PC-3 (cell line): ENCODE measurements around the gene DZANK1. TPM values are rescaled to one million over a fixed set of nuclear protein-coding genes. Genes with fewer than 3 reads are reported as not detected.

Experiments
- ATAC-seq: fragments of 200-7000 bp; cut with Tn5 transposase; 2 replicates; pipeline ENCODE4 v1.9.1; 2020; ENCODE audit warnings: mild to moderate bottlenecking, moderate library complexity
- BruUV-seq: library from RNA; stranded (reverse); fragments of 400-500 nt; replicated peaks from 2 replicates; lab custom pipeline; 2021; lab: Mats Ljungman, UMichigan
- CTCF ChIA-PET: fragments of 300-600 bp; sonication (Branson Sonifier 250); formaldehyde crosslinking; loops from one replicate; lab custom pipeline; 2022; ENCODE audit warnings: antibody characterized with exemption; lab: Charles Lee
- POLR2A ChIA-PET: fragments of 300-600 bp; sonication (Branson Sonifier 250); formaldehyde crosslinking; loops from one replicate; lab custom pipeline; 2022; ENCODE audit warnings: antibody characterized with exemption; ENCODE audit not compliant: unreplicated experiment; lab: Charles Lee
- DNase-seq: peaks from one replicate; pipeline ENCODE4 v3.0.0-alpha.2; 2015
- H2AFZ ChIP-seq: fragments of 300-600 bp; sonication (generic); 2 replicates; pipeline ENCODE4 v1.6.0; 2016; ENCODE audit warnings: antibody characterized with exemption, low read length
- H3F3A ChIP-seq: fragments of 300-600 bp; sonication (generic); one replicate; pipeline ENCODE4 v1.6.0; 2017; ENCODE audit warnings: antibody characterized with exemption, low read length, control low read depth, mild to moderate bottlenecking; ENCODE audit not compliant: unreplicated experiment
- H3K27ac ChIP-seq: fragments of 300-600 bp; sonication (generic); 2 replicates; pipeline ENCODE4 v1.5.1; 2016; ENCODE audit warnings: mild to moderate bottlenecking, low read length
- H3K27me3 ChIP-seq: fragments of 300-600 bp; sonication (generic); 2 replicates; pipeline ENCODE4 v1.6.1; 2016; ENCODE audit warnings: low read length, mixed read lengths
- H3K36me3 ChIP-seq: fragments of 300-600 bp; sonication (generic); 2 replicates; pipeline ENCODE4 v1.6.1; 2016; ENCODE audit warnings: low read depth, mixed run types, low read length, mixed read lengths
- H3K4me1 ChIP-seq: fragments of 300-600 bp; sonication (generic); 2 replicates; pipeline ENCODE4 v1.5.1; 2016; ENCODE audit warnings: low read length; ENCODE audit not compliant: insufficient read depth
- H3K4me2 ChIP-seq: fragments of 300-600 bp; sonication (generic); 2 replicates; pipeline ENCODE4 v1.6.0; 2016; ENCODE audit warnings: low read length
- H3K4me3 ChIP-seq: fragments of 300-600 bp; sonication (generic); 2 replicates; pipeline ENCODE4 v1.5.1; 2016; ENCODE audit warnings: mild to moderate bottlenecking, low read length, mixed read lengths
- H3K79me2 ChIP-seq: fragments of 300-600 bp; sonication (generic); 2 replicates; pipeline ENCODE4 v1.6.1; 2017; ENCODE audit warnings: low read length, mixed read lengths
- H3K9ac ChIP-seq: fragments of 300-600 bp; sonication (generic); 2 replicates; pipeline ENCODE4 v1.6.0; 2016; ENCODE audit warnings: mild to moderate bottlenecking, low read length
- H3K9me2 ChIP-seq: fragments of 300-600 bp; sonication (generic); replicated peaks from 2 replicates; pipeline ENCODE4 v1.6.1; 2016; ENCODE audit warnings: mixed run types, low read length, mixed read lengths
- H3K9me3 ChIP-seq: fragments of 300-600 bp; sonication (generic); 2 replicates; pipeline ENCODE4 v1.6.1; 2016; ENCODE audit warnings: low read length, mixed read lengths
- H4K20me1 ChIP-seq: fragments of 300-600 bp; sonication (generic); 2 replicates; pipeline ENCODE4 v1.6.1; 2016; ENCODE audit warnings: low read length, mixed read lengths
- EZH2 ChIP-seq: fragments of 300-600 bp; sonication (generic); IDR thresholded peaks from one replicate; pipeline ENCODE4 v1.6.1; 2017; ENCODE audit warnings: antibody characterized with exemption, mild to moderate bottlenecking, low read length; ENCODE audit not compliant: unreplicated experiment
- EZH2phosphoT487 ChIP-seq: fragments of 300-600 bp; sonication (generic); IDR thresholded peaks from 2 replicates; pipeline ENCODE4 v1.6.1; 2018; ENCODE audit warnings: mild to moderate bottlenecking, antibody characterized with exemption, low read length, borderline replicate concordance
- intact Hi-C: fragments of 100-400 bp; cut with micrococcal nuclease; formaldehyde crosslinking; loops from 2 replicates; pipeline ENCODE4 v1.9.0; 2023
- total RNA-seq: library from RNA; depleted of rRNA; stranded (reverse); fragments of >200 nt; gene quantifications from 2 replicates; pipeline ENCODE4 v1.2.3, GENCODE V29; 2014
- TF ChIP-seq, protein P1 (sequence below): fragments of 300-600 bp; sonication (generic); conservative IDR thresholded peaks from 2 replicates; pipeline ENCODE4 v1.5.1; 2017; ENCODE audit warnings: antibody characterized with exemption, low read depth, mild to moderate bottlenecking, low read length

The DZANK1 gene
- total RNA-seq, 1 experiment from 2014 or later = 3.2 TPM

DNA sequence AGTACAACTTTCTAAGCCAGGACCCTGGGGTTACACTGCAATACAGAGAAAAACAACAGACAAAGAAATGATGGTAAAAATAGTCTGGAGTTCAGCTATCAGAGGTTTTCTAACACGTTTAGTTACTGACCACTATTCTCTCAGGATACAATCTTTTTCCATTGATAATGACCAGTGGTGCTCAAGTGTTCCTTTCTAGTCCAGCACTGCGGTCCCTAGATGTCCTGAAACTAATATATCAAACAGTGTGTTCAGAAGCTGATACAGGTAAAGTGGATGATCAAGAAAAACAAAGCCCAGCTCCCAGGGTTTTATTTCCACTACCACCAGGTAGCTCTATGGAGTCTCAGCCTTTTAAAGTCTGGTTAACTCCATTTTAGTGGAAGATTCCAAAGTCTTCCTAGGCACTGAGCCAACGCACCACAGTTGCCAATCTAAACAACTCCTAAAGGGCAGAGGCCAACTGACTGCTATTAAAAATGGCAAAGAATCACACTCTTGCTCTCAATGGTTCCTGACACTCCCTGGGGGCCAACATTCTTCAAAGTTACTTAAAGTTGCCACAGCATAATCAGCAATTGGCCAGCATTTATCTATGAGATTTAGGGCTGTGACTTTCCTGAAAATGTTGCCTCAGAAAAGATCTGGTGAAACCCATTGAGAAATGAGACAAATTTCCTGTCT lies 38.2 kb downstream of the DZANK1 start:
- Histone ChIP-seq H3K4me3 (no peak overlapping the region), H3K4me1 (no peaks in the 10 kb centered on the region), H3K27ac (no peak overlapping the region), H3K9me3 (no peaks in the 10 kb centered on the region), H3K9ac (no peak overlapping the region), H3K4me2 (no peak overlapping the region), H3K9me2 (no peaks in the 10 kb centered on the region), H2AFZ (no peak overlapping the region), H3K79me2 (no peaks in the 10 kb centered on the region), H4K20me1 (no peaks in the 10 kb centered on the region), H3K36me3 (no peaks in the 10 kb centered on the region), H3F3A (no peaks in the 10 kb centered on the region), H3K27me3 (no peaks in the 10 kb centered on the region)
- POLR2A ChIA-PET = no interaction called here
- BruUV-seq = no TSS peak
- CTCF ChIA-PET = no interaction called here
- ATAC-seq = no peak
- TF ChIP-seq EZH2 (no peak), EZH2phosphoT487 (no peak)
- TF ChIP-seq, protein P1, sequence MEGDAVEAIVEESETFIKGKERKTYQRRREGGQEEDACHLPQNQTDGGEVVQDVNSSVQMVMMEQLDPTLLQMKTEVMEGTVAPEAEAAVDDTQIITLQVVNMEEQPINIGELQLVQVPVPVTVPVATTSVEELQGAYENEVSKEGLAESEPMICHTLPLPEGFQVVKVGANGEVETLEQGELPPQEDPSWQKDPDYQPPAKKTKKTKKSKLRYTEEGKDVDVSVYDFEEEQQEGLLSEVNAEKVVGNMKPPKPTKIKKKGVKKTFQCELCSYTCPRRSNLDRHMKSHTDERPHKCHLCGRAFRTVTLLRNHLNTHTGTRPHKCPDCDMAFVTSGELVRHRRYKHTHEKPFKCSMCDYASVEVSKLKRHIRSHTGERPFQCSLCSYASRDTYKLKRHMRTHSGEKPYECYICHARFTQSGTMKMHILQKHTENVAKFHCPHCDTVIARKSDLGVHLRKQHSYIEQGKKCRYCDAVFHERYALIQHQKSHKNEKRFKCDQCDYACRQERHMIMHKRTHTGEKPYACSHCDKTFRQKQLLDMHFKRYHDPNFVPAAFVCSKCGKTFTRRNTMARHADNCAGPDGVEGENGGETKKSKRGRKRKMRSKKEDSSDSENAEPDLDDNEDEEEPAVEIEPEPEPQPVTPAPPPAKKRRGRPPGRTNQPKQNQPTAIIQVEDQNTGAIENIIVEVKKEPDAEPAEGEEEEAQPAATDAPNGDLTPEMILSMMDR = no peak
- DNase-seq = peak; percentile 11
- intact Hi-C loops = no loop called here

DNA sequence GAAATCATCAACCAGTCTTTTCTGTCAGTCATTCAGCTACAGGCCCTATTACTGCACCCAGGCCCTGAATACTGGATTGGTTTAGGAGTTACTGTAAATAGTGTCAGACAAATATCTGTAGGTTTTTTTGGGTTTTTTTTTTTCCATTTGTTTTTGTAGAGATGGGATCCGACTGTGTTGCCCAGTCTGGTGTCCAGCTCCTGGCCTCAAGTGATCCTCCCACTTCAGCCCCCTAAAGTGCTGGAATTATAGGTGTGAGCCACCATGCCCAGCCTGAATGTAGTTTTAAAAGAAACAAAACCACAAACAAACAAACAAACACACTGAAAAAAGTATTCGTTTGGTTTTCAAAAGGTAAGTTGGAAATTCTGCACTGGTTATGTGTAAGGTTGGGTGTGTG lies 39.6 kb downstream of the DZANK1 start:
- CTCF ChIA-PET = no interaction called here
- Histone ChIP-seq H3K79me2 (no peaks in the 10 kb centered on the region), H3K27me3 (no peaks in the 10 kb centered on the region), H3K4me2 (no peak overlapping the region), H3K9me3 (no peaks in the 10 kb centered on the region), H3F3A (no peaks in the 10 kb centered on the region), H2AFZ (no peak overlapping the region), H3K36me3 (no peaks in the 10 kb centered on the region), H3K4me3 (no peak overlapping the region), H3K9ac (no peak overlapping the region), H3K9me2 (no peaks in the 10 kb centered on the region), H4K20me1 (no peaks in the 10 kb centered on the region), H3K4me1 (no peaks in the 10 kb centered on the region), H3K27ac (no peak overlapping the region)
- intact Hi-C loops = no loop called here
- TF ChIP-seq EZH2 (no peak), EZH2phosphoT487 (no peak)
- TF ChIP-seq, protein P1 = no peak
- no TSS peak for BruUV-seq
- POLR2A ChIA-PET = no interaction called here
- ATAC-seq (no peak), DNase-seq (no peak)

DNA sequence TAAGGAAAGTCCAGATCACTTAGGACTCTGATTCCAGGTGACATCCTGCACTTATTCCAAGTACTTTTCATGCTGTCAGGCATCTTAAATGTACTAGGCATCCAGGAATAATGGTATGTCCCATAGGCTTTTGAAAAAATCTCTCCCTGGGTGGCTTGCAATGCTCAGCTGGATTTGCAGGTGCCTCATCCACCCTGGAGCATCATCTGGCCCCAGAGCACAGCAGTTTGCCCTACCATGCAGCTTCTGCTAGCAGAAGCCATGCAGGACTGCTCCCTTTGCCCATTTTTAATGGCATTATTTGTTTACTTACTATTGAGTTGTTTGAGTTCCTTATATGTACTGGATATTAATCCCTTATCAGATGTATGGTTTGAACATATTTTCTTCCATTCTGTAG lies 45.2 kb downstream of the DZANK1 start:
- ChIA-PET POLR2A (no interaction called here), CTCF (no interaction called here)
- H2AFZ ChIP-seq = no peak overlapping the region
- intact Hi-C loops = no loop called here
- no peaks in the 10 kb centered on the region for H3F3A ChIP-seq
- TF ChIP-seq, protein P1 = no peak
- no peak for TF ChIP-seq EZH2phosphoT487
- TF ChIP-seq EZH2 = no peak
- no peak overlapping the region for H3K4me3 ChIP-seq
- no peaks in the 10 kb centered on the region for H3K4me1 ChIP-seq
- no peak for DNase-seq
- H3K9ac ChIP-seq = no peak overlapping the region
- H3K27ac ChIP-seq = no peak overlapping the region
- no TSS peak for BruUV-seq
- ATAC-seq = no peak
- no peaks in the 10 kb centered on the region for H3K79me2 ChIP-seq
- no peaks in the 10 kb centered on the region for H3K9me3 ChIP-seq
- no peaks in the 10 kb centered on the region for H3K9me2 ChIP-seq
- no peaks in the 10 kb centered on the region for H4K20me1 ChIP-seq
- H3K4me2 ChIP-seq = no peak overlapping the region
- no peaks in the 10 kb centered on the region for H3K36me3 ChIP-seq
- no peaks in the 10 kb centered on the region for H3K27me3 ChIP-seq
